A375 (cell line): ENCODE measurements around the gene COL6A5. TPM values are rescaled to one million over a fixed set of nuclear protein-coding genes. Genes with fewer than 3 reads are reported as not detected.

Experiments
- total RNA-seq: library from RNA; depleted of rRNA; stranded (reverse); fragments of >200 nt; shearing (Covaris generic); gene quantifications from 2 replicates; pipeline ENCODE4 v1.2.3, GENCODE V29; 2014; rRNA removed

COL6A5 gene, protein sequence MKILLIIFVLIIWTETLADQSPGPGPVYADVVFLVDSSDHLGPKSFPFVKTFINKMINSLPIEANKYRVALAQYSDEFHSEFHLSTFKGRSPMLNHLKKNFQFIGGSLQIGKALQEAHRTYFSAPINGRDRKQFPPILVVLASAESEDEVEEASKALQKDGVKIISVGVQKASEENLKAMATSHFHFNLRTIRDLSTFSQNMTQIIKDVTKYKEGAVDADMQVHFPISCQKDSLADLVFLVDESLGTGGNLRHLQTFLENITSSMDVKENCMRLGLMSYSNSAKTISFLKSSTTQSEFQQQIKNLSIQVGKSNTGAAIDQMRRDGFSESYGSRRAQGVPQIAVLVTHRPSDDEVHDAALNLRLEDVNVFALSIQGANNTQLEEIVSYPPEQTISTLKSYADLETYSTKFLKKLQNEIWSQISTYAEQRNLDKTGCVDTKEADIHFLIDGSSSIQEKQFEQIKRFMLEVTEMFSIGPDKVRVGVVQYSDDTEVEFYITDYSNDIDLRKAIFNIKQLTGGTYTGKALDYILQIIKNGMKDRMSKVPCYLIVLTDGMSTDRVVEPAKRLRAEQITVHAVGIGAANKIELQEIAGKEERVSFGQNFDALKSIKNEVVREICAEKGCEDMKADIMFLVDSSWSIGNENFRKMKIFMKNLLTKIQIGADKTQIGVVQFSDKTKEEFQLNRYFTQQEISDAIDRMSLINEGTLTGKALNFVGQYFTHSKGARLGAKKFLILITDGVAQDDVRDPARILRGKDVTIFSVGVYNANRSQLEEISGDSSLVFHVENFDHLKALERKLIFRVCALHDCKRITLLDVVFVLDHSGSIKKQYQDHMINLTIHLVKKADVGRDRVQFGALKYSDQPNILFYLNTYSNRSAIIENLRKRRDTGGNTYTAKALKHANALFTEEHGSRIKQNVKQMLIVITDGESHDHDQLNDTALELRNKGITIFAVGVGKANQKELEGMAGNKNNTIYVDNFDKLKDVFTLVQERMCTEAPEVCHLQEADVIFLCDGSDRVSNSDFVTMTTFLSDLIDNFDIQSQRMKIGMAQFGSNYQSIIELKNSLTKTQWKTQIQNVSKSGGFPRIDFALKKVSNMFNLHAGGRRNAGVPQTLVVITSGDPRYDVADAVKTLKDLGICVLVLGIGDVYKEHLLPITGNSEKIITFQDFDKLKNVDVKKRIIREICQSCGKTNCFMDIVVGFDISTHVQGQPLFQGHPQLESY (N-terminal part only)
- total RNA-seq: not detected in 2 replicates

DNA sequence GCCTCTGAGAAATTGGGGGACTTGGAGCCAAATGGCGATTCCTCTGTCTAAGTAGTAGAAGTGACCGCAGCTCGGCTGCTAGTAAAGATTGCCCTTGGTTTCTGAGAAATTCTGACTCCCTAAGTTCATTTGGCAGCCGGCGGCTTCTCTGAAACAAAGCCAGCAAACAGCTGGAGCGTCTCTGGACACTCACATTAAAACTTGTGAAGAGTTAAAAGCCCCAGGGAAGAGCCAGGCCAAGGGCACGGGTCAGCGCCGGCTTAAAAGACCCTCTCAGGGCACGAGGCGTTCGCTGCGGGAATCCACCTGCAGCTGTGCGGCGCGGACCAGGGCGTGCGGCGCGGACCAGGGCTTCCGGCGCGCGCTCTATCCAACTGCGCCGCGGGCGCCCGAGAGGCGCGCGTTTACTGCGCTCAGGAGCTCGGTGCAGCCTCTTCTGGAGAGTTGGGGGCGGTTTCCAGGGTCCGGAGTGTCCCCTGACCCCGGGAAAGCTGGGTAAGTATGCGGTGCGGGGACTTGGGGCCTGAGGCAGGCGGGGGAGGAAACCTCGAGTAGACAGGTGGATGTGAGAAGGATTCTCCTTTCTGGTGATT lies at the start of gene COL6A5:
Gene COL6A5 (plus strand): TSS at position 186 of the 593 bp plus-strand sequence. CDS start 27,967 bp downstream, outside the sequence.

DNA sequence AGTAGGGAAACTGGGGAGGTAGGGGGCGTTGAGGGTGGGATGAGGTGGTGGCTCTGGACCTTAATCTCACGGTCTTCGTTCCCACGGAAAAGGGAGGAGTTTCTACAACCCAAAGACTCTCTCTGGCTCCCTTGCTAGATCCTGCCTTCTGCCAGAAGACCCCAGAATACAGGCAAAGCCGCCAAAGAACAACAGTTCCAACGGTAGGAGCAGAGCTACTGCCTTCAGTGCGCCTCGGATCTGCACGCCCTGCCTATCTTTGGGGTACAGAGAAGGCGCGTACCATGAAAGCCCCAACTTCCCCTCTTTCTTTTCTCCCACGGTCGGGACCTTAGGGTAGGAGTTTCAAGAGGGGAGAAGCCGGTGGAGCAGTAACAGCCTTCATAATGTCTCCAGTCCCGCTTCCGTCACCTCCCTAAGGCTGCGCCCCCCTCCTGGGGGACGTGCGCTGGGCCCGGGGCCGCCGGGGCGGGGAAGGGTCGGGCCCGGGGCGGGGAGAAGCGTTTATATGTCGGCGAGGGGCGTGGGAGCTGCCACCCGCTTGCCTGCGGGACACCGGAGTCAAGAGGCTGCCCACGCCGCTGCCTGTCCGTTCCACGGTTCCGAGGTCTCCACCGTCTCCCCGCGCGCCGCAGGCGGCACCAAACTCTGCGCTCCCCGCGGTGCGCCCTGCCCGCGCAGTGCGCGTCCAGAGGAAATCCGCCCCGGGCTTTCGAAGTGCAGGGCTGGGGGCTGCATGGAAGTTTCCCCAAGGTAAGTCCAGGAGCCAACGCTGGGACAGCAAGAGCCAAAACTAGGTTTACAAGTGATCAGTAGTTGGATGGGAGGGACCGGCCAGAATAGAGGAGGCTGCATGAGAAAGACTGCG lies 171.4 kb downstream of the COL6A5 start, which contains the start of gene COL6A6:
Gene COL6A6 (plus strand): TSS at position 533 of the 868 bp plus-strand sequence. CDS start 43,188 bp downstream, outside the sequence.

Other genes starting within 250 kb of the COL6A5 start
- not detected in 2 replicates for gene COL6A6, start 171.5 kb downstream of the COL6A5 start, total RNA-seq